Iris pigment epithelial cell (primary cell): ENCODE measurements around the gene CCNG1.

Source experiments
- DNase-seq: peaks from one replicate; pipeline ENCODE4 v3.0.0-alpha.2; 2011; ENCODE audit warnings: low read depth

The CCNG1 gene

GRCh38 chr5:163489745-163490075 is 52.3 kb downstream of the CCNG1 start:
- DNase-seq, result no peak
